B cell (primary cell): Measurements from ENCODE around the gene ZNF285.

Source experiments
- EZH2 ChIP-seq: IDR thresholded peaks from 2 replicates; pipeline ENCODE4 v1.6.1; 2012; ENCODE audit warnings: borderline replicate concordance, low read depth, mild to moderate bottlenecking, moderate library complexity, low read length; ENCODE audit not compliant: insufficient read depth, poor library complexity, severe bottlenecking
- TF ChIP-seq, protein P1 (sequence below): fragments of 200-600 bp; IDR thresholded peaks from one replicate; pipeline ENCODE4 v1.8.0; 2022; ENCODE audit warnings: antibody characterized with exemption, mild to moderate bottlenecking

DNA sequence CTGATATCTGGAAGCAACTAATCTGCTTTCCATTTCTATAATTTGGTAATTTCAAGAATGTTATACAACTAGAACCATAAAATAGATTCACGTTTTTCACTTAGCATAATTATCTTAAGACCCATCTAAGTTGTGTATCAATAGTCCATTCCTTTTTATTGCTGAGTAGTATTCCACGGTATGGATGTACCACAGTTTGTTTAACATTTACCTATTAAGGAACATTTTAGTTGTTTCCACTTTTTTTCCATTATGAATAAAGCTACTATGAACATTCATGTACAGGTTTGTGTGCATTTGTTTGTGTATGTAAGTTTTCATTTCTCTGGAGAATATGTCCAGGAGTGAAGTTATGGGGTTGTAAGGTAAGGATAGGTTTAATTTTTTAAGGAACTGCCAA, 26.6 kb downstream of the ZNF285 start:
- TF ChIP-seq EZH2: no peak
- TF ChIP-seq, protein P1, sequence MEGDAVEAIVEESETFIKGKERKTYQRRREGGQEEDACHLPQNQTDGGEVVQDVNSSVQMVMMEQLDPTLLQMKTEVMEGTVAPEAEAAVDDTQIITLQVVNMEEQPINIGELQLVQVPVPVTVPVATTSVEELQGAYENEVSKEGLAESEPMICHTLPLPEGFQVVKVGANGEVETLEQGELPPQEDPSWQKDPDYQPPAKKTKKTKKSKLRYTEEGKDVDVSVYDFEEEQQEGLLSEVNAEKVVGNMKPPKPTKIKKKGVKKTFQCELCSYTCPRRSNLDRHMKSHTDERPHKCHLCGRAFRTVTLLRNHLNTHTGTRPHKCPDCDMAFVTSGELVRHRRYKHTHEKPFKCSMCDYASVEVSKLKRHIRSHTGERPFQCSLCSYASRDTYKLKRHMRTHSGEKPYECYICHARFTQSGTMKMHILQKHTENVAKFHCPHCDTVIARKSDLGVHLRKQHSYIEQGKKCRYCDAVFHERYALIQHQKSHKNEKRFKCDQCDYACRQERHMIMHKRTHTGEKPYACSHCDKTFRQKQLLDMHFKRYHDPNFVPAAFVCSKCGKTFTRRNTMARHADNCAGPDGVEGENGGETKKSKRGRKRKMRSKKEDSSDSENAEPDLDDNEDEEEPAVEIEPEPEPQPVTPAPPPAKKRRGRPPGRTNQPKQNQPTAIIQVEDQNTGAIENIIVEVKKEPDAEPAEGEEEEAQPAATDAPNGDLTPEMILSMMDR: no peak
